ENCODE results near the gene TNIP3.
"Not testable (repeated sequence)": the region's sequence is repeated elsewhere in the genome, so short reads cannot be mapped to it uniquely, and the experiment has no call there.

TNIP3 gene, protein sequence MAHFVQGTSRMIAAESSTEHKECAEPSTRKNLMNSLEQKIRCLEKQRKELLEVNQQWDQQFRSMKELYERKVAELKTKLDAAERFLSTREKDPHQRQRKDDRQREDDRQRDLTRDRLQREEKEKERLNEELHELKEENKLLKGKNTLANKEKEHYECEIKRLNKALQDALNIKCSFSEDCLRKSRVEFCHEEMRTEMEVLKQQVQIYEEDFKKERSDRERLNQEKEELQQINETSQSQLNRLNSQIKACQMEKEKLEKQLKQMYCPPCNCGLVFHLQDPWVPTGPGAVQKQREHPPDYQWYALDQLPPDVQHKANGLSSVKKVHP

DNA sequence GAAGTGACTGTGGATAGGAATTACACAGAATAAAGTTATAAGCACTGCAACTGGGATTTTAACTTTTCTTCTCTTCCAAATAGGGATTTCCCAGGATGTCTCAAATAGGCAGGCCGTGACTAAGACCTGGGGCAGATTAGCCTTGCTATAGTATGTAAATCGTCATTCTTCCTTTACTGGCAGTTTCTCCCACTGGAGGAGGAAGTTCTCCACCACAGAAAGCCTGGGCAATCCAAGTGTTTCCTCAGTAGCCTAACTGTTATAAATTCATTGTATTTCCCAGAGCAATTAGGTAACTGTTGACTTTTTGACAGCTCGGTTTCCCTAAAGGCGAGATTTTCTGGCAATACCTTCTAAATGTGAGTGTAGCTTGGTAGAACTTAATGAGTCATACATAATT is at the start of gene TNIP3:
Gene TNIP3 (minus strand): TSS at position 31 of the 400 bp plus-strand sequence. CDS start 196 bp downstream, outside the sequence.
- peak in 1 of 2 donors; percentile 22 for DNase-seq

DNA sequence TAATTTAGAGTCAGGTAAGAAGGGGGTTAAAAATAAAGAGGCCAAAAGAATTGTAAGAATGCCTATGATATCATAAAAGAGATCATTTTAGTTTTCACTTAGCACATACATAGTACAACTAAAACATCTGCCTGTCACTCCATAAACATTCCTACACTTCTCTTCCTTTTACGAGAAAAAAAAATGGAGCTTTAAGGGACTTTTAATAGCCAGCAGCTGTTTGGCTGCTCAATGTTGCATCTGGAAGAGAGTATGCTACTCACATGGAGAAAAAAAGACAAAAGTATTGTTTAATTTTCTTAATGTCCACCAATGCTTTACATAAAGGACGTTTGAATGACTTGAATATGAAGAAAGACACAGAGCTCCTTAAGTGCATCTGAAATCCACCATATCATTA is 48.7 kb upstream of the TNIP3 start:
- no peak for DNase-seq

DNA sequence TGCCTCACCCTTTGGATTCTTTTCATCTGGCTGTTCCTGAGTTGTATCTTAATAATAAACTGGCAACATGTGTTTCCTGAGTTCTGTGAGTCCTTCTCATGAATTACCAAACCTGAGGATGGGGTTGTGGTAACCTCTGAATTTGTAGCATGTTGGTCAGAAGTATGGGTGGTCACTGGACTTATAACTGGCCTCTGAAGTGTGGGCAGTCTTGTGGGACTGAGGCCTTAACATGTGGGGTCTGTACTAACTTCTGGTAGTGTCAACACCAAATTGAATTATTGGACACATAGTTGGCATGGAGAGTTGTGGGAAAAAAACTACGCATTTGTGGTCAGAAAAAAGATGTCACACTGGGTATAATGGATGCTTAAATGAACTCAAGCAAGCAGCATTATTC is 45.0 kb upstream of the TNIP3 start:
- DNase-seq: no peak

DNA sequence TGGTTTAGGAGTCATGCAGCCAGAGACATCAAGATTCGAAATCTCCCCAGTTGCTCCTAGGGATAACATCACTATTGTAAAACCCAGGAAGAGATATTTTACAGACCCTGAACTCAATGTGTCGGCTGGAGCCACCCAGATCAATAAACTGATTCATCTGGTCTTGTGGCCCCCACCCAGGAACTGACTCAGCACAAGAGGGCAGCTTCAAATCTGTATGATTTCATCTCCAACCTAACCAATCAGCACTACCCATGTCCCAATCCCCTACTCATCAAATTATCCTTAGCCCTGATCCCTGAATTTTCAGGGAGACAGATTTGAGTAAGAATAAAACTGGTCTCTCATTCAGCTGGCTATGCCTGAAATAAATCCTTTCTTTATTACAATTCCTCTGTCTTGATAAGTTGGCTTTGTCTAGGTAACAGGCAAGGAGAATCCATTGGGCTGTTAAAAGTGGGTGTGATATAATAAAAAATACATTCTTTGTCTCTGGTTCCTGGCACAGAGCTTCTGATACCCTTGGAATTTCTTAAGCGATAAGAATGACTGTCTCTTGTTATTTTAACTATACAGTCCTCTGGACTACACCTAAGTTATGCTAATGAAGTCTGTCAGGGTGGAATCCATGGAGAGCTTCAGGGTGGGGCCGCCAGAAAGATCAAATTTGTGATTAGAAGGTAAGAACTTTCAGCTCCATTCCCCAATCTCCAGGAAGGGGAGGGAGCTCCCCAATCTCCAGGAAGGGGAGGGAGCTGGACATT is 44.3 kb upstream of the TNIP3 start:
- DNase-seq: no peak

DNA sequence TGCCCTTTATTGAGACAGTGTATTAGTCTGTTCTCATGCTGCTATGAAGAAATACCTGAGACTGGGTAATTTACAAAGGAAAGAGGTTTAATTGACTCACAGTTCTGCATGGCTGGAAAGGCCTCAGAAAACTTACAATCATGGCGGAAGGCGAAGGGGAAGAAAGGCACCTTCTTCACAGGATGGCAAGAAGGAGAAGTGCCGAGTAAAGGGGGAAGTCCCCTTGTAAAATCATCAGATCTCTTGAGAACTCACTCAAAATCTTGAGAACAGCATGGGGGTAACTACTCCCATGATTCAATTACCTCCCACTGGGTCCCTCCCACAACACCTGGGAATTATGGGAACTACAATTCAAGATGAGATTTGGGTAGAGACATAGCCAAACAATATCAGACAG is 41.7 kb upstream of the TNIP3 start:
- not testable (repeated sequence) for DNase-seq

DNA sequence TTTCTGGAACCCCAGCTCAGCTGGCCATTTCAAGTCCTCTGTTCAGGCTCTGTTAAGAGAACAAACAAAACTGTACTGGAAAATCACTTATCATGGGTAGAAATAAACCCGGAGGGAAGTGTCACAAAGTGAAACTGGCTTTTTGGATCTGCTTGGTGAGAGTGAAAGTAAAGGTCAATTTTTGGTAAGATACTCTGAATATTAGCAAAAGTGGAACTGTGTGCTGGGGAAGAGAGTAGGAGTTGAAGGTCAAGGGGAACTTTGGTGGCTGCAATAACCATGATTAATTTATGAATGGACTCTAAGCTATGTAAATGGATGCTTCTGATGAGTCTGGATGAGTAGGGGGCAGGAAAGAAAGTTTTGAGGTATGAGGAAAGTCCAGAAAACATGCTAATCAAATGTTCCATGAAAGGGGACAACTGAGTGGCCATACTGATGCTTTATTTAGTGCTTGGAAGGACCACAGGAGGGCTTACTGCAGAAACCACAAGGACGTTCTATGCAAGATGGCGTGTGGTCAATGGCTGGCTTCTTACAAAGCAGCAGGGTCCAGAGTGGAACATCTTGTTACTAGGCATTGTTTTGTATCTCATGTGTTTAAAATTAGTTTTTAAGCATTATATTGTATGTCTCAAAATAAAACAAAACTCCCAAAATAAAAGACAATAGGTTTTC is 36.8 kb upstream of the TNIP3 start:
- DNase-seq: no peak

DNA sequence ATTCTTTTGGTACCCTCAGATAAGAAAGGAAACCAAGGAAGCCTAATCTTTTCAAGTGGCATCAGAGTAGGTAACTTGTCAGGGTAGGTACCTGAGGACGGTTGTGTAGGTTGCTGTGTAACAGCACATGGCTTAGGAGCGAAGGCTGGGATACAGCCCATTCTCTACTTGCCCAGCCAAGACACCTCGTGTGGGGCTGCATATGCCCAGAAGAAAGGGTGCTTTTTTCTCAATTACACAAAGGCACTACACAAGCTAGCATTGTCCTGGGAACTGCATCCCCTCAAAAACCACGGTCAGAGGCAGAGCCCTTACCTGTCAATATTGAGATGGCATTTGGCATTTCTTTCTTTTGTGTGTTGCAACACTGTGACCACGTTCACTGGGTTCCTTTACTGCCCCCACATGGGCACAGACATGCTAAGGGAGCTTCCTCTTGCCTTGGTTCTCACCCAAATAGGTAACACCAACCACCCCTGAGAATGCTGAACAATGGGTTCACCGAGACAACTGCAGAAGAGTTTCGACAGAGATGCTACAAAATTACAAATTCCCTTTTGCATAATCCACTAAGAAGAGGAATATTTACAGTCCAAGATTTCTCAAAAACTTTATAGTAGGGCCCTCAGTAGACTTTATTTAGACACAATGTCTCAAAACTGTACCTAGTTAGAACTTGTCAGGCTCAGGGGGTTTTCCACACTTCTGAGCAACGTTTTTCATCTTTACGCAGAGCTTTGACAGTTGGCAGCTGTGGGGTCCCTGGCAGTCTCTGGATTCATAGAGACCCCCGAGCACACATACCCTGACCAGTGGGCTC is 35.8 kb upstream of the TNIP3 start:
- peak; percentile 40 to 60 for DNase-seq

DNA sequence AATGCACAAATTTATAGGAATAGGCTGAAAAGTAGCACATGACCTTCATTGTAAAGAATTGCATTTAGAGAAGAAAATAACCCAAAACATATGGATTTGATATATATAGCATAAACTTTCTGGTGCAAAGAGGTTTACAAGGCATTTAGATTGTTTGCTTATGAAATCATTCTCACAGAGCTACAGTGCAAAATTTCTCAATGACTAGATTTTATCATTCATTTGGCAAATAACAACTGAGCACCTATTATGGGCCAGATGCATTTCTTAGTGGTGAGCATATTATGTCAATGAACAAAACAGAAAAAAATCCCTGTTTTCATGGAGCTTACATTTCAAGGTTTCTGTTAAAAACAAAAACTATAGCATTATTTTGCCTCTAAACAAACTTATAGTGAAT is 34.1 kb upstream of the TNIP3 start:
- no peak for DNase-seq

DNA sequence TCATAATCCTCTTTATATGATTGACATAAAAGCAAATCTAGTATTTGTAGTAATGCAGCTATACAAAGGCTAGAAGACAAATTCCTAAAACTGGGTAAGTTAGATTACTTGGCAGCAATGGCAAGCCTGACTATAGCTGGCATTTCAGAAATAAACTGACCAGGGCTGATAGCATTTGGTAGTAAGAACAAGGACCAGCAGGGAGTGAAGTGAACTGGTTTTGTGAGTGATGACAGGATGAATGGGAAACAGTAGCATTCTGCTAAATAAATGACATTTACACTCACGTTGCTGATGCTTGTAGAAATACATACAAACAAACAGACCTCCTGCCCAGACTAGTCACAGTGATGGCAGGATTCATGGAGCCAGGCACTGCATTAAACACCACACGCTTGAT is 31.5 kb upstream of the TNIP3 start:
- no peak for DNase-seq

DNA sequence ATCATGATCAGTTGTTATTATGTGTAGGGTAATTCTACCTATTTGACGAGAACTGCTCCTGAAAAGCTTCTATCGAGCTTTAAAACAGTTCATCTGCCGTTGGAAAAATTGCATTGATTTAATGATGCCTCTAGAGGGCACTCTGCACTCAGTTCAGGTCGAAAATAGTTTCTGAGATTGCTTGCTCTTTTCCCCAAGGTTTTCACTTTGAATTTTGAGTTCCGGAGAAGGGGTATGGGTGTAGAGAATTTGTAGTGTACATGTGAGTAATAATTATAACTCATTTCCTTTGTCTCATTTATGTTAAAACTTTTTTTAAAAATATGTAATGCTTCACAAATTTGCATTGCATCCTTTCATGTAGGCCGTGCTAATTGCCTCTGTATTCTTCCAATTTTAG is 28.4 kb upstream of the TNIP3 start:
- DNase-seq: peak in 1 of 2 donors; percentile 66

DNA sequence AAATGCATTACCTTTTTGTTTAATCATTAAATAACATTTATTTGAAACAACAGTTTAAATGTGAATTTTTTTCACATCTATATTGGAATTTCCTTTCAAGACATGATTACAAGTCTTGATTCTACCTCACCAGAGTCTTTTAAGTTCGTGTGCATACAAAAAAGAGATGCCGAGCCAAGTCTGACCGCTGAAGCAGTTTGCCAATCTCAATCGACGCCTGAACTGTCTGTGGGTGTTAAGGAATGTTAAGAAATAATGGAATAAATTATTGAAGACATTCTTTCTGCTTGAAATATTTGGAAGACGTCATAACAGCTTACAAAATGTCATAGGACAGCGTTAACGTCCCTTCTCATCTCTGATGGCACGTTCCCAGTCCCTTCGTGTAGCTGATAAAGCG is 27.9 kb upstream of the TNIP3 start:
- no peak for DNase-seq

DNA sequence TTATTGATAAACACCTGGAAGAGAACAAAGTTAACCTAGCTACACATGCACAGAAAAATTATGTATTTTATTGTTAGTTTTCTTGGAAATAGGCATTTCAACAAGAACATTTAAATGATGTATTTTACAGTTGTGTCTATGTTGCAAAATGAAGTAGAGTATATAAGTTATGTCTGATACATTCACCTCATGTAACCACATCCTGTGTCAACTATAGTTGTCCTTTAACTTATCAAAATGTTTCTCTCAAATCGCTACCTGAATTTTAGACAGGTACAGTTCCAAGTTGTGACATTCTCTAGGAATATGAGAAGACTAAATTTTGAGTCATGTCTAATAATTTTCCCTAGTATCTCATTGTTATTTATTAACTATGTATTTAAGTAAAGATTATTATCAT is 27.2 kb upstream of the TNIP3 start:
- no peak for DNase-seq

DNA sequence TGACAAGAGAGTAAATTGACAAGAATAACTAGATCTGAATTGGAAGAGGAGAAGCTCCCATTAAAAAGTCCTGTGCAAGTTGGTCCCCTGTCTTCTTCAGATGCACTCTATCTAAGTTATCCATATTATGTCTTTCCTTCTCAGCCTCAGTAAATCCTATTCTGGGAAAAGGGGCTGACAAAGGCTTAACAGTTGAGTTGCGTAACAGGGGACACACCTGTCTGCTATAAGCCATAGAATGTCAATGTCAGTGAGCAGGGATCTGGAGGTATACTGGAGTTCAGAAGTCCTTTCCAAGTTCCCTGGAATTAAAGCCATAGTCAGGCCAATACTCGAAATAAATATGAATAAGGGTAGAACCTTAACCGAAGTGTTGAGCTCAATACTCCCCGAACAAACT is 26.3 kb upstream of the TNIP3 start:
- DNase-seq: no peak

DNA sequence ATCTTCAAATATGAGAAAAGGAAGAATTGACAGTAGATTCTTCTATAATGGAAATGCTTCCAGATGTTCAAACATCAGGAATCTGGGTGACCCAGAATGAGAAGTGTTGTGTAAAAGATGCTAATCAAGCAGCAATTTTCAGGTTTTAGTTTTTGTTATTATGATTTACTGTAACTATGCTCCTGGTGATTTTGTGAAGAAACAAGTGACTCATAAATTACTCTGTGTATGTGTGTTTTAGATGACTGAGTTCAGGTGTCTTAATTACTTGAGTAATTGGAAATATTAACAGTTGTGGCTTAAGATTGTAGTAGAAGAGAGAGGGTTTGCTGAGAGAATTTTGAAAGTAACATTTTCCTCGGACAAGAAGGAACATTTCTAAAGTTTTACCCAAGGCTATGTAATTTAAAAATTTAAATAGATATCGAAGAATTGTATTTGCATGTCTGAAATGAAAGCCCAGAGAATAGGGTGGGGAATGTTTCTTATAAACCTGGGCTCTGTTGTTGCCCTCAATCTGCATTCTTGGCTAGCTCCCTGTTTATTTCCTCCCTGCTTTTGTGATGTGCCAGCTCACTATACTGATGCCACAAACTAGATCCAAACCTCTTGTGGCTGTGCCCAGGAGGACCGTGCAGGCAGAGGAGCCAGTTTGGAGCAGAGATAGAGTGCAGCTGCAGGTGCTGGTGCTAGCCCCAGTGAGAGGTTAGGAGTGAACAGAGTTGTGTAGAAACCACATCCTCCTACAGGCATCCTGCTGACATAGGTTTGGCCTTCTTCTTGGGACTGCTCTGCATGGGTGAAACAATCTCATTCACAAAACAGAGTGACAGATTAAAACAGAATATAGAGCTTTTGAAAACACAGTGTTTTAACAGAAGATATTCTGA is 25.4 kb upstream of the TNIP3 start:
- peak; percentile 54 to 61 for DNase-seq

DNA sequence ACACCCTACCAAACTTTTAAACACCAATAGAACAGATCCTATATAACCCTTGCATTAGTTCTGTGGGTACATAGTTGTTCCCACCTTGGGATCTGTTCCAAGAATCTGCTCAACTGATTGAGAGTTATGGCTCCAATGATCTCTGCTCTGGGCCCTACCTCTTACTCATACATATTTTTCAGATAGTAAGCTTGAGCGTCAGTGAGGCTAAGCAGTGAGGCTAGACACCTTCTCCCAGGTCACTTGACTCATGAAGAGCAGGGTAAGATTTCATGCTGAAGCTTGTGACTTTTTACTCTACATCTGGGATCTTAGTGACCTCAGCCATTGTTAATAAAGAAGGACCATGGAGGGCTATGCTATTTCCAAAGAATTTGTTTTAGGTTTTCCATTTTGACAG is 23.1 kb upstream of the TNIP3 start:
- no peak for DNase-seq

DNA sequence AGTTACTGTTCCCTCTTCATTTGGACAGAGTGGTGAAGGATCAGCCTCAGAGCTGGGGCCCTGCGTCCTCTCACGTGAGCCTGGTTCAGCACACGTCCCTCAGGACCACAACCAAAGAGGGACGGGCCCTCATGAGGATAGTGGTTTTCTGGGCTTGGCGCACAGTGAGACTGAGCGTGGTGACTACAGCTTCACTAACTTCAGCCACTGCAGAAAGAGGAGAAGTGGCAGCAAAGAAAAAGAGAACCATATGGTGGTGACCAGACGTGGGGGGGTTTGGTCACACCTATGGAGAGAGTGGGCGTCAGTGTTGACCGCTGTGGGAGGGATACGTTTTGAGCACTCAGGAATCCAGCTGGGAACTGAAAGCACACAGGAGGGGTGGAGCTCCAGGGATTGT is 21.8 kb upstream of the TNIP3 start:
- no peak for DNase-seq

DNA sequence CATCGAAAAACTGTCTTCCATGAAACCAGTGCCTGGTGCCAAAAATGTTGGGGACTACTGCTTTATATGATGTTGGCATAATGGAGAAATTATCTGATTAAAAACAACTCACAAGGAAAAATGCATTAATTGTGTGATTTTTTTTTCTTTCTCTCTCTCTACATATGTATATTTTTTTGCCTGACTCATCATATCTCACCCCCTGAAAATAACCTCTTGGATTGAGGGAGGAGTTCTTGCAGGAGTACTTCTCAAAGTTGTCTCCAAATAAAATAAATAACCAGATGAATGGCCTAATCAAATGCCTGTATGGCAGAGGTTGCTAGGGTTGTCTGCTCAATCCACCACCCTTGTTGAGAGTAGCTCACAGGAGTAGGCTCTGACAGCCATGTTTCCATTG is 19.9 kb upstream of the TNIP3 start:
- no peak for DNase-seq

DNA sequence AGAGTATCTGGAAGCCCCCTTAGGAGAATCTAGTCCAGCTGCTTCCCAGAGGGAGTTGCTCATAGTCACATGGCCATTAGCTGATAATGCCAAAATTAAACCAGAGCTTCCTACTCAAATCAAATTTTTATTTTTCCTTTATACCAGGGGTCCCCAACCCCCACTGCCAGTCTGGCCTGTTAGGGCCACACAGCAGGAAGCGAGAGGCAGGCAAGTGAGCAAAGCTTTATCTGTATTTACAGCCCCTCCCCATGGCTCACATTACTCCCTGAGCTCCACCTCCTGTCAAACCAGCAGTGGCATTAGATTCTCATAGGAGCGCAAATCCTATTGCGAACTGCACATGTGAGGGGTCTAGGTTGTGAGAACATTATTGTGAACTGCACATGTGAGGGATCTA is 19.2 kb upstream of the TNIP3 start:
- no peak for DNase-seq

DNA sequence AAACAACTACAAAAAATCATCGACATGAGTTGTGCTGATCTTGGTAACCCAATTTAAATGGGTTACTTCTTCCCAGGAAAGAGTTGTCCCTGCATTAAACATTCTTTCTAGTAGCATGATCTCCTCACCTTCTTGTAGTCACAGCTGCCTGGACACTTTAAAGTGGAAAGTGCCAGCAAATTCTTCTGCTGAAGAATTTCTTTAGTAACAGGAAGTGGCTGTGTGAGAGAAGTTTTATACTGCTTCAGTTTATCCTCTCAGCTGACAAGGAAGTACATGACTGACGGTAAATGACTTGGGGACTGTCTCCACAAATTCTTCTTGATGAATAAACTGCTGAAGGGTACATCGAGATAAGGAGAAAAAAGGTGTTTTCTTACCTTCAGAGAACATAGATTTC is 18.2 kb upstream of the TNIP3 start:
- DNase-seq: peak; percentile 20 to 69

DNA sequence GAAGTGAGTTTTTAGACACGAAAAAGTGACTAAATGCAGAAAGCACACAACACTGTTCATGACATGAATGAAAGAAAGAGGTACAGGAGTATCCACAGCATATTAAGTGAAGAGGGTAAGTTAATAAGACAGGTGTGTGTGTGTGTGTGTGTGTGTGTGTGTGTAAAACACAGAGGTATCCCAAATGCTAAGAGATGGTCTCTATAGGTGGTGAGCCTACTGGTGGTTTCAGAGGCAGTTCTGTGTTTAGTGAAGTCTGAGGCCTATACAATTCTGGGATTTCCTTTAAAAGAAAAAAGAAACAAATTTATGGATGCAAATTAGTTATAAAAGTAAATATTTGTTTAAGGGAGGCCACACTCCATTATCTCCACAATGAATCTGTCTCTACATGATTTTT is 17.4 kb upstream of the TNIP3 start:
- DNase-seq: no peak

DNA sequence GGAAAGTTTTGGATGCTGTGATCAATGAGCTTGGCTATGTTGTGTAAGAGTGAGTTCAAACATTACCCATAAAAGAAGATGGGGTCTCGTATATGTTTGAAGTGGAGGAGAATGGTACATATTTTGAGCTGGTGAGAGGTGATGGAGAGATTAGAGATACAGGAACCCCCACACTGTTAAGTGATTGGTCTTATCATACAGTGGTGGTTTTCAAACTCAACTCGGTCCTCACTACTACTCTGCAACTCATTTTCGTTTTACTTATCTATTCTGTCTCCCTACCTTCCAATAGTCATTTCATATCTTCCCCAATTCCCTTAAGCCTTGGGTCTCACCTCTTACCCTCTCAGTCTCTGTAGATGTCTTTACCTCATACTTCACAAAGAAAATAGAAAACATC is 16.4 kb upstream of the TNIP3 start:
- no peak for DNase-seq
